ENCODE measurements around the gene DTNBP1.

Gene DTNBP1

DNA sequence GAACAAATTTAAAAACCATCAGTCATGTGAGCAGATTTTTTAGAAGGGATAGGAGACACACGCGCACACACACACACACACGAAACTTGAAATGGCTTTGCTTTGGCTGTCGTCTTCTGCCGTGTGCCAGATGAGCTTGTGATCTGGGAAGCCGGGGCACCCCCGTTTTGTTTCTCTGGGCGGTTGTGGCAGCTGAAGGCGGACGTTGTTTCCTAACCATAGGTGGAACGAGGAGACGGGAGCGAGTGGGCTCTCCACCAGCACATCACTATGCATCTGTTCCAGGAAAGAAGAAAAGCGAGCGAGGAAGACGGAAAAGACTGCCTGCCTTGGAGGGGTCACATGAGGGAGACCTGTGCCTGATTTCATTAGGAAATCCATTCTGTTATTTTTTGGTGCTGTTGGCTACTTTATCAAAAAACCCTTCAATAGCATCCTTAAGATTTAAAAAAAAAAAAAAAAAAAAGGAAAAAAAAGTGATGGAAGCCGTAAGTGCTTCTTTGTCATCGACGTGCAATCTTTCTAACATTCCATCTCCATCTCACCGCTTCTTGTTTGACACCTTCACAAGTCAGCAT, 142.1 kb downstream of the DTNBP1 start:
- FAIRE-seq (no peak), DNase-seq (ENCODE audit: insufficient read length, low spot score) (no peak)
- TF ChIP-seq, protein P1, sequence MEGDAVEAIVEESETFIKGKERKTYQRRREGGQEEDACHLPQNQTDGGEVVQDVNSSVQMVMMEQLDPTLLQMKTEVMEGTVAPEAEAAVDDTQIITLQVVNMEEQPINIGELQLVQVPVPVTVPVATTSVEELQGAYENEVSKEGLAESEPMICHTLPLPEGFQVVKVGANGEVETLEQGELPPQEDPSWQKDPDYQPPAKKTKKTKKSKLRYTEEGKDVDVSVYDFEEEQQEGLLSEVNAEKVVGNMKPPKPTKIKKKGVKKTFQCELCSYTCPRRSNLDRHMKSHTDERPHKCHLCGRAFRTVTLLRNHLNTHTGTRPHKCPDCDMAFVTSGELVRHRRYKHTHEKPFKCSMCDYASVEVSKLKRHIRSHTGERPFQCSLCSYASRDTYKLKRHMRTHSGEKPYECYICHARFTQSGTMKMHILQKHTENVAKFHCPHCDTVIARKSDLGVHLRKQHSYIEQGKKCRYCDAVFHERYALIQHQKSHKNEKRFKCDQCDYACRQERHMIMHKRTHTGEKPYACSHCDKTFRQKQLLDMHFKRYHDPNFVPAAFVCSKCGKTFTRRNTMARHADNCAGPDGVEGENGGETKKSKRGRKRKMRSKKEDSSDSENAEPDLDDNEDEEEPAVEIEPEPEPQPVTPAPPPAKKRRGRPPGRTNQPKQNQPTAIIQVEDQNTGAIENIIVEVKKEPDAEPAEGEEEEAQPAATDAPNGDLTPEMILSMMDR (IDR thresholded peaks at IDR 0.05; ENCODE audit: insufficient read depth, missing control alignments) = no peak

DNA sequence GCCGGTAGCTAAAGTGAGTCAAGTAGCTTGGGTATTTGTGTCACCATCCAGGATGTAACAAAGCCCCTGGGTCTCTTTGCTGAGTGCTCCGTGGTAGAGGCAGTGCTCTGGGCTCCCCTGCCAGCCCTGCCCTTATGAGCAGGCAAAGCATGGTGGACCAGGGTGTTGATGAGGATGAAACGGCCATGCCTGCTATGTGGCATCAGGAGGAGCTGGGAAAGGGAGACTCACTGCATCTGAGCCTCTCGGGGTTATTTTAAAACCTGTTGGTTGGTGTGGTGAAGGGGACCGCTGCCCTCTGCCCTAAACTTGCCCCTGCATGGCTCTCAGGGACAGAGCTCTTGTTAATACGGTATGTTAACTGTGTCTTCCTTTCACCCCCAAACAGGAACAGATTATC, 143.1 kb downstream of the DTNBP1 start:
- no peak for FAIRE-seq
- DNase-seq (ENCODE audit: insufficient read length, low spot score) = no peak
- TF ChIP-seq, protein P1 (IDR thresholded peaks at IDR 0.05; ENCODE audit: insufficient read depth, missing control alignments) = no peak

DNA sequence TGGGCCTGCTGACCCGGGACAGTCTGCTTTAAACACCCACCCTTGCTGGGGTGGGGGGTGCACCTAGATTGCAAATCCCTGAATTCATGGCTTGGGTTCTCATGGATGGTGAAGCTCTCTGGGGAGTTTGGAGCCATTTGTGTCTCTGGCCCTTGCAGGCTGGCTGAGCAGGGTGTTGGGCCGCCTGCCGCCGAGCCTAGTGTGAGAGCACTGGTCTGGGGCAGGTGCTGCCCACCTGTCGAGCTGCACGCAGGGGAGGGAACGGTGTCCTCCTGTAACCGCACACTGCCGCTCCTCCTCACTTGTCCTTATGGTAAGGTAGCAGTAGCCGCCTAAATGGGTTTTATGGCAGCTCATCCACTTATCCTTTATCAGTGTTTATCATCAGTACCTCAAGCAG, 143.9 kb downstream of the DTNBP1 start:
- TF ChIP-seq, protein P1 (IDR thresholded peaks at IDR 0.05; ENCODE audit: insufficient read depth, missing control alignments) = no peak
- FAIRE-seq (no peak), DNase-seq (ENCODE audit: insufficient read length, low spot score) (no peak)

DNA sequence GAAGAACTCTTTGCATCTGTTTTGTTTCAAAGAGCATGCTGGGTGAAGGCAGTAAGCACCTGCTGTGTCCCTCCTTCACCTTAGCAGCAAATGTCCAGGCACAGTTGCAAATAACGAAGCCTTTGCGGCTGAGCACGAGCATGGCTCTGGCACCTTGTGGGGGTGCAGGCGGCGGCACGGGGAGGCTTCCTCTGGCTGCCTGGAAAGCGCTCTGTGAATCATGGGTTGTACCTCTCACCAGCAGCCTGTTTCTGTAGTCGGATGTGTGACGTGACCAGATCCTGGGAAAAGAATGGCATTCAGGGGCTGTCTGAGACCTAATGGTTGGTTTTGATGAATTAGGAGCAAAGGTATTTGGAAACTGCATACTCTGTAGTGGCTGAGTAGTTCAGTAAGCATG, 144.8 kb downstream of the DTNBP1 start:
- no peak for FAIRE-seq
- TF ChIP-seq, protein P1 (IDR thresholded peaks at IDR 0.05; ENCODE audit: insufficient read depth, missing control alignments) = no peak
- no peak for DNase-seq (ENCODE audit: insufficient read length, low spot score)

DNA sequence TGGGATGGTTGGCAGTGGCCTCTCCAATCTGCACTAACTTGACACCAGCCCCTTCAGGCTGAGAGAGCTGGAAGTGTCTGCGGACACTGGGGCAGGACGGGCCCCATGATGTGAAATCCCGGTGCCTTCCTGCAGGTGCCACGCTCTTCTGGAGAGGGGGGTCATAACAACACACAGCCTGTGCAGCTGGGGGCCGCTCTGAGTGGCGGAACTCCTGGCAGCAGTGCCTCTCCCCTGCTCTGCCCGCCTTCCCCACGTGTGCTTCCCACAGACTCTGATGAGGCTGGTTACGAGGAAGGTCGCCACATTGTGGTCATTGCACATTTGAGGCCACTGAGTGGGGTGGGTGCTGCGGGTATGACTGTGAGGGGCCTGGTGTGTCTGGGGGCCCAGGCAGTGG, 145.2 kb downstream of the DTNBP1 start:
- DNase-seq (ENCODE audit: insufficient read length, low spot score) (no peak), FAIRE-seq (no peak)
- TF ChIP-seq, protein P1 (IDR thresholded peaks at IDR 0.05; ENCODE audit: insufficient read depth, missing control alignments) = no peak

DNA sequence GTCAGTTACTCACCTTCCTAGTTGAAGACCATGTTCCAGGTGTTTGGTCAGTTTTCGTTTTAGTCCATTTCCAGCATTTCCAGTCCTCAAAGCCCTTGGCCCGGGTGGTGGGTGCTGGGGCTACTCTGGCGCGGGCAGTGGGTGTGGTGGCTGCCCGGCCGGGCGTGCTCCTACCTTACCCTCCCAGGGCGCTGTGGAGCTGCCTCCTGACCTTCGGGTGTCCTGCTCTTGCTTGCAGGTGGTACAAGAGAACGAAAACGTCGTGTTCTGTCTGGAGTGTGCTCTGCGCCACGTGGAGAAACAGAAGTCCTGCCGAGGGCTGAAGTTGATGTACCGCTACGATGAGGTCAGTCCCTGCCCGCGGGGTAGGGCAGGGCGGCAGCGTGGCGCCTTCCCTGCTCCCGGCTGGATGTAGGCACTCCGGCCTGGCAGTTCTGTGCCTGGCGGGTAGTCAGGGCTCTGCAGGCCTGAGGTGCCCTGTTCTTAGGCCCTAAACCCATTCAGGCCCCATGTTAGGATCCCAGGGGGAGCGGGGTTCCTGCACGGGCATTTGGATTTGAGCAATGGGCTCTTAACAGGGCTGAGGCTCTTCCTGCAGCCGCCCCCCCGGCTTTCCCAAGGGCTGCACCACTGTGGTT, 145.8 kb downstream of the DTNBP1 start:
- DNase-seq (ENCODE audit: insufficient read length, low spot score) = no peak
- no peak for FAIRE-seq
- TF ChIP-seq, protein P1 (IDR thresholded peaks at IDR 0.05; ENCODE audit: insufficient read depth, missing control alignments) = no peak

DNA sequence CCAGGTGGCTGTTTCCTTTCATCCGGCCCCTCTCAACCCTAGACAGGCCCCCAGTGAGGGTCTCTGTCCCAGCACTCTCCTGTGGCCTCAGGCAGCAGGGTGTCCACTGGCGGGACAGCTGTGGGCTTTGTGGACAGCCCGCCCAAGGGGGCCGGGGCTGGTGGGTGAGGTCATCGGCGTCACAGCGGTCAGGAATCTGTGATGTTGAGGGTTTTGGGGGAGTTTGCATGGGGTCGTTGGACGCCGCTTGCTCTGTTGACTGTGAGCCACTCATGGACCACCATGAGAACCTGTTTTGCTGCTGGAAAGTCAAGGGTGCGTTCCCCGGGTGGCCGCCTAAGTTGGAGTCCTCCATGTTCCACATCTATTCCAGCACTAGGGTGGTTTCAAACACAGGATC, 146.4 kb downstream of the DTNBP1 start:
- DNase-seq (ENCODE audit: insufficient read length, low spot score) (no peak), FAIRE-seq (no peak)
- TF ChIP-seq, protein P1 (IDR thresholded peaks at IDR 0.05; ENCODE audit: insufficient read depth, missing control alignments) = no peak

Measured in D721Med (cell line).